Measurements from ENCODE around the gene PCDH9. TPM values are rescaled to one million over a fixed set of nuclear protein-coding genes. Genes with fewer than 3 reads are reported as not detected.

PCDH9 gene
- total RNA-seq, 1 donor from 2014 or later = 1.9 TPM

DNA sequence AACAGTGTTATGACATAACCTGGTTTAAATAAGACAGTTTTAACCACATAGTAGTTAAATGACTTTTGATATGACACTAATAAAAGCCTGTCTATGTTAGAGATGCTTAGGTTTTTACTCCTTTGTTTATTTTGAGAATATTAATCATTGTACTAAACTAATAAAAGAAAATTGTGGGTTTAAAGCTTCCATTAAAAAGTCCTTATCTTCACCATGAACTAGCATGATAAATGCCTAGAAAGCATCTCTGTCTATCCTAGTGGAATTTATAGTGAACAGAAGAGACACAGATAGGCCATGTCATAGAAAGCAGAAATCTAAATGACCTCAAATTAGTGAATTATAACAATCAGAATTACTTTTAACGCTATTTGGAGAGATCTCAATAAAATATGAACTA, 255.2 kb downstream of the PCDH9 start:
- no peaks in the 10 kb centered on the region for H3K9me3 Mint-ChIP-seq (ENCODE audit: unreplicated experiment)
- no peaks in the 10 kb centered on the region for H3K36me3 Mint-ChIP-seq (ENCODE audit: low read depth, unreplicated experiment)
- no peak overlapping the region for H3K4me3 Mint-ChIP-seq (ENCODE audit: unreplicated experiment)
- H3K4me1 Mint-ChIP-seq (ENCODE audit: unreplicated experiment) = no peaks in the 10 kb centered on the region
- TF ChIP-seq, protein P1, sequence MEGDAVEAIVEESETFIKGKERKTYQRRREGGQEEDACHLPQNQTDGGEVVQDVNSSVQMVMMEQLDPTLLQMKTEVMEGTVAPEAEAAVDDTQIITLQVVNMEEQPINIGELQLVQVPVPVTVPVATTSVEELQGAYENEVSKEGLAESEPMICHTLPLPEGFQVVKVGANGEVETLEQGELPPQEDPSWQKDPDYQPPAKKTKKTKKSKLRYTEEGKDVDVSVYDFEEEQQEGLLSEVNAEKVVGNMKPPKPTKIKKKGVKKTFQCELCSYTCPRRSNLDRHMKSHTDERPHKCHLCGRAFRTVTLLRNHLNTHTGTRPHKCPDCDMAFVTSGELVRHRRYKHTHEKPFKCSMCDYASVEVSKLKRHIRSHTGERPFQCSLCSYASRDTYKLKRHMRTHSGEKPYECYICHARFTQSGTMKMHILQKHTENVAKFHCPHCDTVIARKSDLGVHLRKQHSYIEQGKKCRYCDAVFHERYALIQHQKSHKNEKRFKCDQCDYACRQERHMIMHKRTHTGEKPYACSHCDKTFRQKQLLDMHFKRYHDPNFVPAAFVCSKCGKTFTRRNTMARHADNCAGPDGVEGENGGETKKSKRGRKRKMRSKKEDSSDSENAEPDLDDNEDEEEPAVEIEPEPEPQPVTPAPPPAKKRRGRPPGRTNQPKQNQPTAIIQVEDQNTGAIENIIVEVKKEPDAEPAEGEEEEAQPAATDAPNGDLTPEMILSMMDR (IDR thresholded peaks at IDR 0.05; ENCODE audit: unreplicated experiment) = no peak
- no peak for DNase-seq (ENCODE audit: low spot score)
- no peak overlapping the region for H3K27ac Mint-ChIP-seq (ENCODE audit: unreplicated experiment)
- H3K27me3 Mint-ChIP-seq (ENCODE audit: unreplicated experiment) = no peaks in the 10 kb centered on the region

DNA sequence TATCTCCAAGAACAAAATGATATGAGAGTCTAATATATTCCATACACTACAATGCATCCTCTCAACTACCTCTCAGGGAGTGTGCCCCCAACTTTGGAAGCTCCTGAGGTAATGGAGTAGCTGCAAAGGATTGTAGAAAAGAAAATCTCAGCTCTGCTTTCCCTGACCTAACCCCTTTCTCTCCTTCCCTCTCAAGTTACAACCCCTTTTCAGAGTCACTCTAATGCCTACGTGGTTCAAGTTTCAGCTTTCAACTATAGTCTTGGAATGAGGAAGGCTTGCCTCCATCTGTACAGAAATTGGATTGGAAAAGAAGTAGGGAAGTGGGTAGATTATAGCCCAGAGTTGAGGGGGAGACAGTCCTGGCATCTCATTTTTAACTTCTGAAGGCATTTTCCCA, 256.0 kb downstream of the PCDH9 start:
- DNase-seq (ENCODE audit: low spot score) = no peak
- no peaks in the 10 kb centered on the region for H3K27me3 Mint-ChIP-seq (ENCODE audit: unreplicated experiment)
- H3K4me1 Mint-ChIP-seq (ENCODE audit: unreplicated experiment) = no peaks in the 10 kb centered on the region
- no peak overlapping the region for H3K27ac Mint-ChIP-seq (ENCODE audit: unreplicated experiment)
- TF ChIP-seq, protein P1 (IDR thresholded peaks at IDR 0.05; ENCODE audit: unreplicated experiment) = no peak
- H3K4me3 Mint-ChIP-seq (ENCODE audit: unreplicated experiment) = no peak overlapping the region
- H3K9me3 Mint-ChIP-seq (ENCODE audit: unreplicated experiment) = no peaks in the 10 kb centered on the region
- H3K36me3 Mint-ChIP-seq (ENCODE audit: low read depth, unreplicated experiment) = no peaks in the 10 kb centered on the region

DNA sequence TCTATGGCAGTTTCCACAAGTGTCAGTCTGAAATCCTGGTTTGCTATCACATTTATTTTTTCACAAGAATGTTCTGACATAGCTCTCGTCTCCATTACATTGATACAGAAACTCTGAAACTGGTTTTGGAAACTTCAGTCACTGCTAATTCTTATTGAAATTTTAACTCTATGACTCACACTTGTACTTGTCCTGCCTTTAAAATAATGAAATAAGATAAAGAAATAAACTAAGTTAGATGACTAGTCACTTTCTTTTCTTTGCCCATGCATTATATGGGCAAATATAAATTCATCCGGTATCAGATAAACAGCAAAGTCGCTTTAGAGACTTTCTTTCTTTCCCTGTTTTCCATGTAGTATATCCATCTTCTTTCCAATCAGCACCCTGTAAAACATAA, 257.5 kb downstream of the PCDH9 start:
- H3K36me3 Mint-ChIP-seq (ENCODE audit: low read depth, unreplicated experiment) = no peaks in the 10 kb centered on the region
- no peak for DNase-seq (ENCODE audit: low spot score)
- TF ChIP-seq, protein P1 (IDR thresholded peaks at IDR 0.05; ENCODE audit: unreplicated experiment) = no peak
- H3K4me1 Mint-ChIP-seq (ENCODE audit: unreplicated experiment) = no peaks in the 10 kb centered on the region
- H3K9me3 Mint-ChIP-seq (ENCODE audit: unreplicated experiment) = no peaks in the 10 kb centered on the region
- H3K27ac Mint-ChIP-seq (ENCODE audit: unreplicated experiment) = no peak overlapping the region
- H3K4me3 Mint-ChIP-seq (ENCODE audit: unreplicated experiment) = no peak overlapping the region
- H3K27me3 Mint-ChIP-seq (ENCODE audit: unreplicated experiment) = no peaks in the 10 kb centered on the region

DNA sequence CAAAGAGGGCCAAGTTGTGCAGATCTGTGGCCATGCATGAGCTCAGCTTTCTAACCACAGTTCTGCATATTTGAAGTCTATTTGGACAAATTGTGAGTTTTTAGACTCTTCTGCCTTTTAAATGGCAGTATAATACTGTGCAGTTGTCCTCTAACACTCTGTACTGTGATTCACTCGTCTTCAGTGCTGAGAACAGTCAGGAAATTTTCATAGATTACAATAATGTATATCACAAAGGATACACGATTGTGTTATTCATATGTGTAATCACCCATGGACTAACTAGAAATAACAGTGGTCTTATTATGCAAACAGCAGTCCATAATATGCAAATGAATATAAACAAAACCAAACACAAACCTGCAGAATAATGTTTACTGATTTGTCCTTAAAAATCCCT, 259.1 kb downstream of the PCDH9 start:
- peaks cover 4% of the 10 kb centered on the region for H3K4me1 Mint-ChIP-seq (ENCODE audit: unreplicated experiment)
- H3K27ac Mint-ChIP-seq (ENCODE audit: unreplicated experiment) = no peak overlapping the region
- H3K9me3 Mint-ChIP-seq (ENCODE audit: unreplicated experiment) = no peaks in the 10 kb centered on the region
- TF ChIP-seq, protein P1 (IDR thresholded peaks at IDR 0.05; ENCODE audit: unreplicated experiment) = no peak
- DNase-seq (ENCODE audit: low spot score) = no peak
- H3K4me3 Mint-ChIP-seq (ENCODE audit: unreplicated experiment) = no peak overlapping the region
- no peaks in the 10 kb centered on the region for H3K36me3 Mint-ChIP-seq (ENCODE audit: low read depth, unreplicated experiment)
- no peaks in the 10 kb centered on the region for H3K27me3 Mint-ChIP-seq (ENCODE audit: unreplicated experiment)

DNA sequence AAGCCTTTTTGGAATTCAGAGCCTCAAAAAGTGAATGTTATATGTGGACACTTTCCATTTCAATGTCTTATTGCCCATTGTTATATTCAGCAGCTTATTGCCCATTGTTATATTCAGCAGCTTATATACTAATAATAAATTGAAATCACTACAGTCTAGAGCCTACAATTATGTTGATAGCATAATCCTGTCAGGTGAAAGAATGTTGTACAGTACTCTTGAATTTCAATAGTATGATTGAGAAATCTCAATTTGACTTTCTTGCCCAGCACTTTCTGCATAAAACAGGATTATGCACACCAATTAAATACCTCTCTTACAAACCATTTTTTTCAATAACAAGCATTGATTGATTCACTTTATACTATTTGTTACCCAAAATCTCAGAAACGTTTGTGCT, 260.8 kb downstream of the PCDH9 start:
- H3K4me1 Mint-ChIP-seq (ENCODE audit: unreplicated experiment) = peaks cover 11% of the 10 kb centered on the region
- no peaks in the 10 kb centered on the region for H3K36me3 Mint-ChIP-seq (ENCODE audit: low read depth, unreplicated experiment)
- no peaks in the 10 kb centered on the region for H3K27me3 Mint-ChIP-seq (ENCODE audit: unreplicated experiment)
- no peaks in the 10 kb centered on the region for H3K9me3 Mint-ChIP-seq (ENCODE audit: unreplicated experiment)
- no peak overlapping the region for H3K4me3 Mint-ChIP-seq (ENCODE audit: unreplicated experiment)
- TF ChIP-seq, protein P1 (IDR thresholded peaks at IDR 0.05; ENCODE audit: unreplicated experiment) = no peak
- DNase-seq (ENCODE audit: low spot score) = no peak
- no peak overlapping the region for H3K27ac Mint-ChIP-seq (ENCODE audit: unreplicated experiment)

All from endothelial cell (in vitro differentiated cells).